ENCODE data around the gene UBR2. TPM values are rescaled to one million over a fixed set of nuclear protein-coding genes. Genes with fewer than 3 reads are reported as not detected.

UBR2 gene
- total and polyA plus RNA-seq, 2 of the 13 experiments (the other 11 are each of a cell fraction or from before 2014, with no cell fraction given) = 17.6 to 29.3 TPM

DNA sequence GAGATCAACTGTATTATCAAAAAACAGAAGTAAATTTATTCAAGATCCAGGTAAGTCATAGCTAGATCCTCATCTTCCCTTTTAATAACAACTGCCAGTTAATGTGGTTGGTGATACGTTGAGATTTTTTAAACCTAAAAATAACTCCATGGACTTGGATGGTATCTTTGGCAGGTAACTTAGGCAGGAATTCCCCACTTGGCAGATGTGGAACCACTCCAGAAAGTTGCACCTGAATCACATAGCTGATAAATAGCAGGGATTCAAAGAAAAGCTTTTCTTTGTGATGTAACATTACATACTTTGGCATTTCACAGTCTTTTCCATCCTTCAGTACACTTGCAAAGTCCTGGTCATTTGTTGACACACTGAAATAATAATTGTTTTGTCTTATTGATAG lies 96.0 kb downstream of the UBR2 start (continued):
- TF ChIP-seq, protein P1, sequence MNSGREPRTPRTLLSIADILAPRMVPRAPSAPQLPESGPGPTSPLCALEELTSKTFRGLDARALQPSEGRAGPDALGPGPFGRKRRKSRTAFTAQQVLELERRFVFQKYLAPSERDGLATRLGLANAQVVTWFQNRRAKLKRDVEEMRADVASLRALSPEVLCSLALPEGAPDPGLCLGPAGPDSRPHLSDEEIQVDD (CRISPR knock-in tag; IDR thresholded peaks at IDR 0.05; ENCODE audit: borderline replicate concordance) = no peak
- TF ChIP-seq SETDB1 (CRISPR knock-in tag; IDR thresholded peaks at IDR 0.05; ENCODE audit: borderline replicate concordance) = no peak
- TF ChIP-seq, protein P2, sequence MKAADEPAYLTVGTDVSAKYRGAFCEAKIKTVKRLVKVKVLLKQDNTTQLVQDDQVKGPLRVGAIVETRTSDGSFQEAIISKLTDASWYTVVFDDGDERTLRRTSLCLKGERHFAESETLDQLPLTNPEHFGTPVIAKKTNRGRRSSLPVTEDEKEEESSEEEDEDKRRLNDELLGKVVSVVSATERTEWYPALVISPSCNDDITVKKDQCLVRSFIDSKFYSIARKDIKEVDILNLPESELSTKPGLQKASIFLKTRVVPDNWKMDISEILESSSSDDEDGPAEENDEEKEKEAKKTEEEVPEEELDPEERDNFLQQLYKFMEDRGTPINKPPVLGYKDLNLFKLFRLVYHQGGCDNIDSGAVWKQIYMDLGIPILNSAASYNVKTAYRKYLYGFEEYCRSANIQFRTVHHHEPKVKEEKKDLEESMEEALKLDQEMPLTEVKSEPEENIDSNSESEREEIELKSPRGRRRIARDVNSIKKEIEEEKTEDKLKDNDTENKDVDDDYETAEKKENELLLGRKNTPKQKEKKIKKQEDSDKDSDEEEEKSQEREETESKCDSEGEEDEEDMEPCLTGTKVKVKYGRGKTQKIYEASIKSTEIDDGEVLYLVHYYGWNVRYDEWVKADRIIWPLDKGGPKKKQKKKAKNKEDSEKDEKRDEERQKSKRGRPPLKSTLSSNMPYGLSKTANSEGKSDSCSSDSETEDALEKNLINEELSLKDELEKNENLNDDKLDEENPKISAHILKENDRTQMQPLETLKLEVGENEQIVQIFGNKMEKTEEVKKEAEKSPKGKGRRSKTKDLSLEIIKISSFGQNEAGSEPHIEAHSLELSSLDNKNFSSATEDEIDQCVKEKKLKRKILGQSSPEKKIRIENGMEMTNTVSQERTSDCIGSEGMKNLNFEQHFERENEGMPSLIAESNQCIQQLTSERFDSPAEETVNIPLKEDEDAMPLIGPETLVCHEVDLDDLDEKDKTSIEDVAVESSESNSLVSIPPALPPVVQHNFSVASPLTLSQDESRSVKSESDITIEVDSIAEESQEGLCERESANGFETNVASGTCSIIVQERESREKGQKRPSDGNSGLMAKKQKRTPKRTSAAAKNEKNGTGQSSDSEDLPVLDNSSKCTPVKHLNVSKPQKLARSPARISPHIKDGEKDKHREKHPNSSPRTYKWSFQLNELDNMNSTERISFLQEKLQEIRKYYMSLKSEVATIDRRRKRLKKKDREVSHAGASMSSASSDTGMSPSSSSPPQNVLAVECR (CRISPR knock-in tag; IDR thresholded peaks at IDR 0.05; ENCODE audit: borderline replicate concordance) = no peak
- TF ChIP-seq, protein P3, sequence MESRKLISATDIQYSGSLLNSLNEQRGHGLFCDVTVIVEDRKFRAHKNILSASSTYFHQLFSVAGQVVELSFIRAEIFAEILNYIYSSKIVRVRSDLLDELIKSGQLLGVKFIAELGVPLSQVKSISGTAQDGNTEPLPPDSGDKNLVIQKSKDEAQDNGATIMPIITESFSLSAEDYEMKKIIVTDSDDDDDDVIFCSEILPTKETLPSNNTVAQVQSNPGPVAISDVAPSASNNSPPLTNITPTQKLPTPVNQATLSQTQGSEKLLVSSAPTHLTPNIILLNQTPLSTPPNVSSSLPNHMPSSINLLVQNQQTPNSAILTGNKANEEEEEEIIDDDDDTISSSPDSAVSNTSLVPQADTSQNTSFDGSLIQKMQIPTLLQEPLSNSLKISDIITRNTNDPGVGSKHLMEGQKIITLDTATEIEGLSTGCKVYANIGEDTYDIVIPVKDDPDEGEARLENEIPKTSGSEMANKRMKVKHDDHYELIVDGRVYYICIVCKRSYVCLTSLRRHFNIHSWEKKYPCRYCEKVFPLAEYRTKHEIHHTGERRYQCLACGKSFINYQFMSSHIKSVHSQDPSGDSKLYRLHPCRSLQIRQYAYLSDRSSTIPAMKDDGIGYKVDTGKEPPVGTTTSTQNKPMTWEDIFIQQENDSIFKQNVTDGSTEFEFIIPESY (CRISPR knock-in tag; IDR thresholded peaks at IDR 0.05) = no peak
